ENCODE measurements around the gene CIDEC.
A peak's percentile ranks its signal among the peaks of the same experiment; 100 is the strongest.

Gene CIDEC

GRCh38 chr3:9909221-9910013 lies 29.4 kb upstream of the CIDEC start:
- TF ChIP-seq FEZF1 (tag by site-specific recombination; IDR thresholded peaks at IDR 0.05) (no peak), ZSCAN5A (tag by site-specific recombination; IDR thresholded peaks at IDR 0.05) (no peak), ZNF280D (tag by site-specific recombination; IDR thresholded peaks at IDR 0.05) (no peak), ZNF223 (tag by site-specific recombination; IDR thresholded peaks at IDR 0.05) (no peak), ZNF37A (tag by site-specific recombination; IDR thresholded peaks at IDR 0.05) (no peak), ZBTB44 (tag by site-specific recombination; IDR thresholded peaks at IDR 0.05) (no peak), ZSCAN4 (tag by site-specific recombination; IDR thresholded peaks at IDR 0.05) (0 out of 2 replicates have a peak, but pooled peaks have one; percentile 28)
- ChIA-PET POLR2A (interaction anchor here (0.9 kb wide), 1 partner anchor 65 kb away, joined by 3 read pairs; the partner anchor contains the start of gene RPUSD3), CTCF (interaction anchor here (0.6 kb wide), 1 partner anchor 52 kb away, joined by 3 read pairs; no protein-coding TSS in a partner anchor)
- H3K4me1 ChIP-seq (ENCODE audit: control insufficient read depth, insufficient read depth, low read length) = peaks cover 7% of the 10 kb centered on the region
- no peak overlapping the region for H3K4me3 ChIP-seq (ENCODE audit: low read depth, low read length)
- H3K9me3 ChIP-seq (ENCODE audit: control insufficient read depth, insufficient read depth, low read depth, low read length) = no peaks in the 10 kb centered on the region
- H3K27ac ChIP-seq (ENCODE audit: extremely low read depth, low read depth, low read length) = no peak overlapping the region
- H3K36me3 ChIP-seq (ENCODE audit: control insufficient read depth in 2 of 2, insufficient read depth in 1 of 2, low read length in 2 of 2) = no peaks in the 10 kb centered on the region

GRCh38 chr3:9908286-9908685 lies 28.2 kb upstream of the CIDEC start:
- H3K9me3 ChIP-seq (ENCODE audit: control insufficient read depth, insufficient read depth, low read depth, low read length) = no peaks in the 10 kb centered on the region
- ChIA-PET POLR2A (no interaction called here), CTCF (interaction anchor here (0.5 to 1.3 kb wide), 2 partner anchors 8 to 38 kb away, joined by 3 to 5 read pairs; partner anchors contain the start of gene IL17RC)
- peaks cover 7% of the 10 kb centered on the region for H3K4me1 ChIP-seq (ENCODE audit: control insufficient read depth, insufficient read depth, low read length)
- H3K36me3 ChIP-seq (ENCODE audit: control insufficient read depth in 2 of 2, insufficient read depth in 1 of 2, low read length in 2 of 2) = no peaks in the 10 kb centered on the region
- no peak overlapping the region for H3K27ac ChIP-seq (ENCODE audit: extremely low read depth, low read depth, low read length)
- H3K4me3 ChIP-seq (ENCODE audit: low read depth, low read length) = no peak overlapping the region
- TF ChIP-seq KLF8 (tag by site-specific recombination; IDR thresholded peaks at IDR 0.05) (no peak), ZFHX2 (tag by site-specific recombination; conservative IDR thresholded peaks at IDR 0.05) (no peak), ZNF423 (tag by site-specific recombination; IDR thresholded peaks at IDR 0.05) (no peak), ZNF768 (tag by site-specific recombination; IDR thresholded peaks at IDR 0.05) (no peak), ZNF362 (tag by site-specific recombination; IDR thresholded peaks at IDR 0.05) (no peak), ZNF292 (tag by site-specific recombination; IDR thresholded peaks at IDR 0.05; ENCODE audit: borderline replicate concordance, low read depth) (no peak), ZNF449 (tag by site-specific recombination; IDR thresholded peaks at IDR 0.05) (no peak), ZNF311 (tag by site-specific recombination; IDR thresholded peaks at IDR 0.05; ENCODE audit: borderline replicate concordance) (no peak), ZNF426 (tag by site-specific recombination; IDR thresholded peaks at IDR 0.05) (no peak), KLF17 (tag by site-specific recombination; IDR thresholded peaks at IDR 0.05) (no peak), ZXDB (tag by site-specific recombination; IDR thresholded peaks at IDR 0.05) (no peak), ZNF274 (IDR thresholded peaks at IDR 0.05; ENCODE audit: low read length) (no peak), ZNF274 (tag by site-specific recombination; IDR thresholded peaks at IDR 0.05; ENCODE audit: borderline replicate concordance) (no peak), ZNF585B (tag by site-specific recombination; IDR thresholded peaks at IDR 0.05) (no peak), ZNF157 (tag by site-specific recombination; IDR thresholded peaks at IDR 0.05) (no peak), ZNF138 (tag by site-specific recombination; IDR thresholded peaks at IDR 0.05; ENCODE audit: borderline replicate concordance) (no peak)
